ENCODE results near the gene TRIM14.
"Not testable (repeated sequence)": the region's sequence is repeated elsewhere in the genome, so short reads cannot be mapped to it uniquely, and the experiment has no call there.

The TRIM14 gene

DNA sequence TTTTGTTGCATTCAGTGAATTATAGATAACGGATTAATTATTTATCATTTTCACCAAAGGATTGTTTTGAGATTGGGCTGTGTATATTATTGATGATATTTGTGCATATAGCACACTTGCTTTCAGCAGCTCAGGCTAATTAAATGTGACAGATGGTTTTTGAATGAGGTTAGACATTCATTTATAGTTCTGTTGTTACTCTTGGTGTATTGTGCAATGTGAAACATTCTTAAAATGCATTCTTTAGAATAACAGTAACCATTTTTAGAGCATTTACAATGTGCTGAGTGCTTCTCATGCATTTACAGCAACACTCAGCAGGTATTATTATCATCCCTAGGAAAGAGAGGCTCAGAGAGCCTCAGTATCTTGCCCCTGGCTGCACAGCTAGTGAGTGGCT is 38.7 kb downstream of the TRIM14 start:
- DNase-seq, result no peak

DNA sequence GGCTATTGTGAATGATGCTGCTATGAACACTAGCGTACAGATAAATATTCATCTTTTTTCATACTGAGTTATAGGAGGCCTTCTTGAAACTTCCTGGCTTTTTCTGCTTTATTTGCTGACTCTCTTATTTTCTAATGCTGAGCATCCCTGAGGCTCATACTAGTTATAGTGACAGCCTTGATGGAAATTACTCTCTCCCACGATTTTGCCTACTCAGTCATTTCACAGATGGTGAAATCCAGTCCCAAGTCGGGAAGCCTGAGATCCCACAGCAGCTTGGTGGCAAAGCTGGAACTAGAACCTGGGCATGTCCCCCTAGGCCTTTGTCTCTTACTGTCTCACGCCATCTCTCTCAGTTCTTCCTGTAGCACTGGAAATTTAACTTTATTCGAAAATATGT is 40.1 kb downstream of the TRIM14 start:
- DNase-seq, result no peak

DNA sequence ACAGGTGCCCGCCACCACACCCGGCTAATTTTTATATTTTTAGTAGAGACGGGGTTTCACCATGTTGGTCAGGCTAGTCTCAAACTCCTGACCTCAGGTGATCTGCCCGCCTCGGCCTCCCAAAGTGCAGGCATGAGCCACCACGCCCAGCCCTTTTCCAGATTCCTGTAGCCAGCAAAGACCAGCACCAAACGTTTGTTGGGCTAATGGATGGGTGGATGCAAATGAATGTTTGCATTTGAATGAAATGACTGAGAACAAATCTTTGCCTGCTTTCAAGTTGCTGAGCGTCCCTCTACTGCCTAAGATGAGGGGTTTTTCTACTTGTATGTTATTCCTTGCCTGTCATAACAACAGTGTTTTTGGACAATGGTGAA is 42.5 kb downstream of the TRIM14 start:
- not testable (repeated sequence) for DNase-seq

DNA sequence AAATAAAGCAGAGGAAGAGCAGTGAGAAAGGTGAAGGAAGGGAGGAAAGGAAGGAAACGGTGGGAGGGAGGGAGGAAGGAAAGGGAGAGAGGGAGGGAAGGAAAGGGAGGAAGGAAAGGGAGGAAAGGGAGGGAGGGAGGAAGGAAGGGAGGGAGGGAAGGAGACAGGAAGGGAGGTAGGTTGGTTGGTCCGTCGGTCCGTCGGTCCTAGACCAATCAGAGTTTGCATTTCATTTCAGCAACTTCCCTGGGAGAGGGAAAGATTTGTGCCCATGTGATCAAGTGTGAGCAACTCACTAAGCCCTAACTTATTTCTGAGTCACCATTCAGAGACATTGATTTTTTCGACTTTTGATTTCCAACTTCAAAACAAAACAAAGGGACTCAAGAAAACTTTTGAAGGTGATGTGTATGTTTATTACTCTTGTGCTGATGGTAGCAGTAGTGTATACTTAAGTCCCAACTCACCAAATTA is 43.7 kb downstream of the TRIM14 start:
- no peak for DNase-seq

DNA sequence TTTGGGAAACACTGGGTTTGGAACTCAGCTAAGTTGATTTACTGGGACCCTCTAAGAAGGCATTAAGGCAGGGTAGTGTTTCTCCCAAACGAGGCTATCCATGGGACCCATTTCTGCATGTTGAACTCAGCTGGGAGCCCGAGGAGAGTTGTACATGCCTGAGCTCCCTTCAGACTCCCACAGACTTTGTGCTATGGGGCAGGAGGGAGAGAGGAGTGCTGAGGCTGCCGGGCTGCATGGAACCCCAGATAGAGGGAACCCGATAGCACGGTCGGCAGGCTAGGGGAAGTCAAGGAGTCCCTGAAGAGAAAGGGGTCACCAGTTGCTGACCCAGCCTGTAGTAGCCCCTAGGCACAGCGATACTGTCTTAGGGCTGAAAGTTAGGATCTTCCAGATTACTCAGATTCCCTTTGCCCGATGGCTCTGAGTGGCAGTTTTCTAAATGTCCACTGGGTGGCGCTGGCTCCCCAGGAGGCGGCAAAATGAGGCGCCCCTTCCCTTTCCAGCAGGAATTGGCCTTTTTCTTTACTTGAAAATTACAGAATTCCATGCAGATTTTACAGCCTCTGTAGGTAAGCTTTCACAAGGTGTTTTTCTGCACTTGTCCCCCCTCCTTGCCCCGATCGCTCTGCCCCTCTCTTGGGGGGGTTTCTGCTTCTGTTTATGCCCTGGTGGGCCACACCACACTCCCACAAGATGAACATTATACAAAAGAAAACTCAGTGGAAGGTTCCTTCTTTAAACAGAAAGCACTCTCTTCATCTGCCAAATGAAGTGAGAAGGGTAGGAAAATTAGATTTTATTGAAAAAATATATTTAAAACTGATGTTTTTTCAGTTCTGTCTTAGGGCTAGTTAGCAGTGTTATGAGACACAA is 44.7 kb downstream of the TRIM14 start:
- DNase-seq, result peak; percentile 72

DNA sequence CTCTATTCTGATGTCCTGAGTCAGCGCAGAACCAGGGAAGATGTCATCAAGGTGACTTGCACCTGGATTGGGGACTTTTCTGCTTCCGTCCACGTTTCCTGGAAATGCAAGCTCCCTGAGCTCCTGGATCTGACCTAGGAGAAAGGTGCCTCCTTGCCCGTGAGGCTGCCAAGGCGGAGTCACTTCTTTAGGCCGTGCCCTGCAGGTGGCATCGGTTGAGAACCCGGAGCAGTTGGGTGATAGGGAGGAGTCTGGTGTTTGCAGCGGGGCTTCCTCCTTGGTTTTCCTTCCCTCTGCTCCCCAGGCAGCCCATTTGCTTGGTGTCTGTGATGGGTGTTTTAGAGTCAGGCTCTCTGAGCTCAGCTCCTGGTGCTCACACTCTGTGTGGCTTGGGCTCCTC is 47.3 kb downstream of the TRIM14 start:
- DNase-seq, result no peak

DNA sequence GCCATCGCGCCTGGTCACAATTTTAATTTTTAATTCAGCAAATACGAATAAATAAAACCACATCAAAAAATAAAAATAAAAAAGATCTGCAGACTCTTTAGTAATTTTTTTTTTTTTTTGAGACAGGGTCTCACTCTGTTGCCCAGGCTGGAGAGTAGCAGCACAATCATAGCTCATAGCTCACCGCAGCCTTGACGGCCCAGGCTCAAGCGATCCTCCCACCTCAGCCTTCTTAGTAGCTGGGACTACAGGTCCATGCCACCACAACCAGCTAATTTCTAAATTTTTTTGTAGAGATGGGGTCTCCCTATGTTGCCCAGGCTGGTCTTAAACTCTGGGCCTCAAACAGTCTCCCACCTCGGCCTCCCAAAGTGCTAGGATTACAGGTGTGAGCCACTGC is 48.3 kb downstream of the TRIM14 start:
- no peak for DNase-seq

DNA sequence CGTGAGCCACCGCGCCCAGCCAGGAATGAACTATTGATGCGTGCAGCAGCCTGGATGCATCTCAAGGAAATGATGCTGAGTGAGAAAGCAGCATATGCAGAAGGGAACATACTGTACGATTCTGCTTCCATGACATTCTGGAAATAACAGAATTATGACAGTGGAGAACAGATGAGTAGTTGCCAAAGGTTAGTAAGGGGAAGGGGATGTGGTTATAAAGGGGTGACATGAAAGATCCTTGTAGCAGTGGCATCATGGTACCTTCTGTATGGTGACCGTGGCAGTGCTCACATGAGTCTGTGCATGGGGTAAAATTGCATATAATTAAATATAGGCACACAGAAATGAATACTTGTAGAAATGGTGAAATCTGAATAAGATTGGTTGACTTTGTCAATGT is 49.5 kb downstream of the TRIM14 start:
- no peak for DNase-seq

DNA sequence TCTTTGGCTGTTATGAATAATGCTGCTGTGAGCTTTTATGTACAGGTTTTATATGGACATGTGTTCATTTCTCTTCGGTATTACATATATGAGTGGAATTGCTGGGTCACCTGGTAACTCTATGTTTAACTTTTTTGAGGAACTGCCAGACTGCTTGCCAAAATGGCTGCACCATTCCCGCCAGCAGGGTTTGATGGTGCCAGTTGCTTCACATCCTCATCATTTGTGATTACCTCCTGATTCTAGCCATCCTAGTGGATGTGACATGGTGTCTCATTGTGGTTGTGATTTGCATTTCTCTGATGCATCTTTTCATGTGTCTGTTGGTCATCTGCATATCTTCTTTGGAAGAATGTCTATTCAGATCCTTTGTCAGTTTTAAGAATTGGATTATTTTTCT is 51.8 kb downstream of the TRIM14 start:
- DNase-seq, result no peak

DNA sequence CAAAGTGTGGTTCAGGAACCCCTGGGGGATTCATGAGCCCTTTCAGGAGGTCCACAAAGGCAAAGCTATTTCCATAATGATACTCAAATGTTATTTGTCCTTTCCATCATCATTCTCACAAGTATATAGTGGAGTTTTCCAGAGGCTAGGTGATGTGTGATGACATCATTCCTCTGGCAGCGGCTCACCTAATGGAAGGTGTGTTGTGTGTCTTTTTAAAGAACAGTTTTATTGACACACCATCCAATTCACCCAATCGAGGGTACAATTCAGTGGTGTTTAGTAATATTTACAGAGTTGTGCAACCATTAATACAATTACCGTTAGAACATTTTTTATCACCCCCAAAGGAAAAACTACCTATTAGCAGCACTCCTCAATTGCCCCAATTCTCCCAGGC is 52.8 kb downstream of the TRIM14 start:
- no peak for DNase-seq

DNA sequence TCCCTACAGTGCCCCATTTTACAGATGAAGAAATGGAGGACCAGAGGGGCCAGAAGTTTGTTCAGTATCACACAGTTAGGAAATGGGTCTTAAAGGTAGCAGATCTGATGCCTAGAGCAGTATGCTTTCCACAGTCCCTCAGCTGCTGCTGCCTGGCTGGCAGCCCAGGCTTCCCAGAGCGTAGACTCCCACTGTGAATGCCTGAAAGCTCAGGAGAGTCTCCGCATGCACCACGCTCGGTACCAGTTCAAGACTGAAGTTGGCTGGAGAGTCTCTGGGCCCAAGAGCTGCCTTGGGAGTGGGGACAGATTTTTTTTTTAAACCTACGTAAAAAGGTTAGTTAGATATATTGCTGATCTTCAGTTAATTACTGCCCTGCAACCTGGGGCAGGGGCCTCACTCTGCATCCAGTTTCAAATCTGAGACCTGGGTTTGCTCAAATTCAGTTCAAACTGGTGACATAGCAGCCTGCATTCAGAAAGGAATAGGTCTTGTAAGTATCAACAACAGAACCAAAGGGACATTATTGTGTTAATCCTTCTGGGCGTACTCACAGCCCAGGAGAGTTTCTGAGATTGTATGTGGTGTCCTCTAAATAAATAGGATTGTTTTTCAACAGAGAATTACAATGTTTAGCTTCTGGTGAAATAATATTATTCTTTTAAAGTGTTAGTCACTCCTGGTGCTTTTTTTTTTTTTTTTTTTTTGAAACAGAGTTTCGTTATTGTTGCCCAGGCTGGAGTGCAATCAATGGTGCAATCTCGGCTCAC is 54.2 kb downstream of the TRIM14 start:
- DNase-seq, result no peak

DNA sequence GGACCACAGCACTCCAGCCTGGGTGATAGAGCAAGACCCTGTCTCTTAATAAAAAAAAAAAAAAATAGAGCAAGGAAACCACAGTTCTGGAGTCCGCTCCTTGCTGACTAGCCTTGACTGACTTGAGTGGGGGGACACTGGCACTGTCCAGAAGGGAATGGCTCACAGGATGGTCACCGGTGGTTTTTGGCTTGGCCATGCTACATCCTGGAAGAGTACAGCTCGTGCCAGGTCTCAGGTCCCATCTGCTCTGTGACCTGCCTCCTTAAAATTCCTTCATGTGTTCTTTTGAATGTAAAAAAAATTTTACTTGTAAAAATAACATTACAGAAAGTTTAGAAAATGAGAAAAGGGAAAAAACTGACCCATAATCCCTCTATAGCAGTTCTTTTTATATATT is 56.9 kb downstream of the TRIM14 start:
- DNase-seq, result no peak

DNA sequence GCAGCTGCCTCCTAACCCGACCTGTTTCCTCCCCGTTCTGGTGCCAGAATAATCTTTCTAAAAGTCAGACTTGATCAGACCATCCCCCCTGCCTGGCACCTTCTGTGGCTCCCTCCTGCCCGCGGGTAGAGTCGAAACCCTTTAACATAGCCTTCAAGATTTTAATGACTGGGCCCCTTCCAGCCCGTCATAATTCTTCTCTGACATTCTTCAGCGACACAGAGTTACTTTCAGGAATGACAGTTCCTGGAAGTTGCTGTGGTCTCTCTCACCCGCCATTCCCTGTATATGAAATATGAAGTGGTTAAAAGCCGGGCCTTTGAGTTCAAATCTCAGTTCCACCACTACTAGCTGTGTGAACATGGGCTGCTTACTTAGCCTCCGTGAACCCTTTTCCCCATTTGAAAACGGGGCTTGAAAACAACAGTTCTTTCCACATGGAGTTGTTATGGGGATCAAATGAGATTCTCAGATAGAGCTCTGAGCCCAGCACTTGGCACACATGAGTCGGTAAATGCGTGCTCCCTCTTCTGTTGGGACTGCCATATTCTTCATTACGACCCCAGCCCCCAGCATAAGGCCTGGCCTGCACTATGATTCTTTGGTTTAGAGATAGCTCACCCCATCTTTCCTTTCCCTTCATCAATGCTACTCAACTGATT is 61.8 kb downstream of the TRIM14 start:
- peak; percentile 47 for DNase-seq

DNA sequence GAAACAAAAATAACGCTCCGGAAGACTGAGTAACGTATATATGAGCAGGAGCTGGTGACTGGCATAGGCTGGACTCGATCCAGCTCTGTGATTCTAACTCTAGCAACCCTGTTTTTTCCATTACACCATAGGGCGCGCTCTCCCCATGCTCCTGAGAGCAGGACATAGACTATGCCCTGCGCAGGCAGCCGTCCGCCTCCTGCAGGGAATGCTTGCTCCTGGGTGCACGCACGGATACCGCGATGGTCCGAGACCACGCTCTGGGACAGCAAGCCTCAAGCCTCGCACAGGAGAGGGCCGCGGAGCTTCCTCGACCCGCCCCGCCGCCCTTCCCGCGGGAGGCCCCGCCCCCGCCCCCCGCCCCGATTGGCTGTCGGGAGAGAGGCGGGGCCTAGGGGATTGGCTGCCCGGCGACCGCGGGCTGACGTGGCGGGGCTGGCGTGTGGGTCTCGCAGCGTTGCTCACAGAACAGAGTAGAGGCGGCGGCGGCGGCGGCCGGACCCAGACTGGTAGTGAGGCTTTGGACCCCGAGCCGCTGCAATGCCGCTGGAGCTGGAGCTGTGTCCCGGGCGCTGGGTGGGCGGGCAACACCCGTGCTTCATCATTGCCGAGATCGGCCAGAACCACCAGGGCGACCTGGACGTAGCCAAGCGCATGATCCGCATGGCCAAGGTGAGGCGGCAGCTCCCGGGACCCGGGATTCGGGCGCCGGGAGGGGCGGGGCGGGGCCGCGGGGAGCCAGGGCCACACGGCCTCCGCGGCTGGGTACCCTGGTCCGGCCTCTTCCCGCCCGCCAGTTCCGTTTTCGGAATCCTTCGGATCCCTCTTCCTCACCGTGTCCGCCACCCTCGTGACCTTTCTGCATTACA is 62.5 kb downstream of the TRIM14 start, which contains the start of gene NANS:
Gene NANS, plus strand, starts transcription at position 464 of the 869 bp plus-strand sequence. Its CDS starts 77 bp downstream, at position 541.
- peak; percentile 96 for DNase-seq

DNA sequence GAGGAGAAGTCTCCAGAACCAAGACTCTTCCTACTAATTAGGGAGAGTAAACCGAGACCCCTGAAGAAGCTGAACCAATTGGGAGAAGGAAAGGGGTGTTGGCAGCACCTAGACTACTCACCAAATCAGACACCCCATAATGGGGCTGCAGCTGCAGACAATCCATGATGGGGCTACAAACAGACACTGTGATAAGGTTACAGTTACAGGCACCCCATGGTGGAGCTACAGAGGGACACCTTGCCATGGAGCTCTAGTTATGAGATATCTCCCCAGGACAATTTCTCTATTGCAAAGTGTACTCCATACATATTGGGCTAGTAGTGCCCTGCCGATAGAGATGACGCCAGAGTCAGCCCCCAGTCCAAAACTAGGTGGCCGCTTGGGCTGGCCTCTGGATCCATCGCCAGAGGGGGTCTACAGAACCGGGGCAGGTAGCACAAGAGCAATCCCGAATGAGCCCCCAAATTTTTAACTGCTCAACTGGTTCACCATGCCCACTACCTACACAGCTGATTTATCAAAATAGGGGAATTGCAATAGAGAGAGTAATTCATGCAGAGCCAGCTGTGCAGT is 64.6 kb downstream of the TRIM14 start:
- no peak for DNase-seq

DNA sequence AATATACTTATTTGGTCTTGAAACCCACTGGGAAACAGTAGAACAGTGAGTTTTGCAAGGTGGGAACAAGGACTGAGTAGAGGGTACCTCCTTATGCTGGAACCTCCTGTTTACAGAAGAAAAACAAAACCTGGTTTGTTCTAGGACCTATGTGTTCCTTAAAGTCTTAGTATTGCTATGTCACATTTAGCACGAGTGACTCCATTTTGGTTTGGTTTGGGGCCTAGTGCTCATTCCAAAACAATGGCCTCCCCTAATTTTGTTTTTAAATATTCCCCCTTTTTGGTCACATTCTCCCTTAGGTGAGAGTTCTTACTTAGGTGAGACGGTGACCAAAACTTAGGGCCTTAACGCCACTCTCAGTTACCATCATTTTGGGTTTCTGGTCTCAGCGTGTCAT is 68.7 kb downstream of the TRIM14 start:
- no peak for DNase-seq

DNA sequence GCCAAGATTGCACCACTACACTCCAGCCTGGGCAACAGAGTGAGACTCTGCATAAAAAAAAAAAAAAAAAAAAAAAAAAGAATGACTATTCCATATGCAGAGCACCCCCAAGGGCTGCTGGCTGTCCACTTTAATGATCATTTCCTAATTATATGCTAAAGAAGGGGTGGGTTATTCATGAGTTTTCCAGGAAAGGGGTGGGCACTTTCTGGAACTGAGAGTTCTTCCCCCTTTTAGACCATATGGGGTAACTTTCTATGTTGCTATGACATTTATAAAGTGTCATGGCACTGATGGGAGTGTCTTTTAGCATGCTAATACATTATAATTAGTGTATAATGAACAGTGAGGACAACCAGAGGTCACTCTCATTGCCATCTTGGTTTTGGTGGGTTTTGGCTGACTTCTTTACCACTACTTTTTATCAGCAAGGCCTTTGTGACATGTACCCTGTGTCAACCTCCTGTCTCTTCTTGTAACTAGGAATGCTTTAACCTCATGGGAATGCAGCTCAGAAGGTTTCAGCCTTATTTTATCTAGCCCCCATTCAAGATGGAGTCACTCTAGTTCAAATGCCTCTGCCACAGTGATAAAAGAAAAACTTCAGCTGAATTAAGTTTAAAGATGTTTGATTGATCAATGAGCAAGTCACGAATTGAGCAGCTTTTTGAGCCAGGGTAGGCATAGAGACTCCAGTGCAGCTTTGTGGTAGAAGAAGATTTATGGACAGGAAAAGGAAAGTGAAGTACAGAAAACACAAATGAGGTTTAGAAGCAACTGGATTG is 69.5 kb downstream of the TRIM14 start:
- peak; percentile 27 for DNase-seq

DNA sequence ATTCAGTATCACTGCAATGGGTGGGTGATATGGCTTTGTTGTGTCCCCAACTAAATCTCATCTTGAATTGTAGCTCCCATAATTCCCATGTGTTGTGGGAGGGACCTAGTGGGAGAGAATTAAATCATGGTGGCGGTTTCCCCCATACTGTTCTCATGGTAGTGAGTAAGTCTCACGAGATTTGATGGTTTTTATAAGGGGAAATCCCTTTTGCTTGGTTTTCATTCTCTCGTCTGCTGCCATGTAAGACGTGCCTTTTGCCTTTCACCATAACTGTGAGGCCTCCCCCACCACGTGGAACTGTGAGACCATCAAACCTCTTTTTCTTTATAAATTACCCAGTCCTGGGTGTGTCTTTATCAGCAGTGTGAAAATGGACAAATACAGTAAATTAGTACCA is 72.0 kb downstream of the TRIM14 start:
- no peak for DNase-seq

DNA sequence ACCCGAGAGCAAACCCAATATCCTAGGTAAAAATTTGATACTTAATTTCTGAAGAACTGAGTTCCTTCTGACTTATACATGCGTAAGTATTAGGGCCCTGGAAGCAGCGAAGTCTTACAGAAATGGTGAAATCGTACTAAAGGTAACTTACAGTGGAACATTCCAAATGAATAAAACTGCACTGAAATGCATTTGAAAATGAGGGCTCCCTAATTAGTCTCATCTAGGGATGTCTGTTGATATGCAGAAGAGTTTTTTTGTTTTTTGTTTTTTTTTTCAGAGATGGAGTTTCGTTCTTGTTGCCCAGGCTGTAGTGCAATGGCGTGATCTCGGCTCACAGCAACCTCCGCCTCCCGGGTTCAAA is 72.9 kb downstream of the TRIM14 start:
- no peak for DNase-seq

DNA sequence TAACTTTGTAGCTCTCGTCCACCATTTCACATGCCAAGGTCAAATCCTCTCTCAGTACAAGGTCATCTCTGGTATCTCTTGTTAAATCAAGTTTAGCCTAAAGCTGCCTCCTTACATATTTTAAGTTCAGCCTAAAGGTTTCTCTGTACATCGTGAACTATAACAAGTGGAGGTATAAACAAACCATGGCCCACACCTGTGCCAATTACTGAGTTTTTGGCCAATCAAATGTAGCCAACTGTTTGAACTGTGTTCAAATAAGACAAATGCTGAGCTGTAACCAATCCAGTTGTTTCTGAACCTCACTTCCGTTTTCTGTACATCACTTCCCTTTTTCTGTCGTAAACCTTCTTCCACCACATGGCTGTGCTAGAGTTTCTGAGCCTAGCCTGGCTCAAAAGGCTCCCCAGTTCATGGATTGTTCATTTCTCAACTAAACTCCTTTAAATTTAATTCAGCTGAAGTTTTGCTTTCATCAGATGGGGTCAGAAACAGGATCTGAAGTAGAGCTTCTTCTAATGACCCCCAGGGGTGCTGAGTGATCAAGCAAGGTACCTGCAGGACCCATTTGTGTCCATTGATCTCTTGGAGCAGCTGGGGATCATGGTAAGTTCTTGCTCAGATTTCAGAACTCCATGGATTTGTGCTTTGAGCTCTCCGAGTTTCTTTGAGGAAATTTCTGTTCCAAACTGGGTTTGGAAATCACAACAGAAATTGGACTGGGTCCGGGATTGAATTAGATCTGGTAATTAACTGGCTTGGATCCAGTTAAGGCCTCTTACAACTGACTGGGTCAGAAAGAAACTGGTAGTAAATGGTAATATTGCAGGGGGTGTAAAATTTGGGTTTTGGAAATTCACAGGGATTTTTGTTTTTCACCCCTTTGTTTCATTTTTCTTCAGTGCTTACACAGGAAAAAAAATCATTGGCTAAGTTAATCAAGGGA is 73.5 kb downstream of the TRIM14 start:
- DNase-seq, result peak; percentile 96

All from hematopoietic multipotent progenitor cell treated with erythropoietin and hydrocortisone succinate and interleukin-3 and kit ligand, for 6 days (in vitro differentiated cells).